GM21390 (cell line): ENCODE measurements around the gene MTHFD2.
A peak's percentile ranks its signal among the peaks of the same experiment; 100 is the strongest.
"Not testable (repeated sequence)": the region's sequence is repeated elsewhere in the genome, so short reads cannot be mapped to it uniquely, and the experiment has no call there.

Source experiments
- ATAC-seq: cut with Tn5 transposase; IDR thresholded peaks from one replicate; pipeline ENCODE4 v1.9.1; 2021; ENCODE audit not compliant: unreplicated experiment

Gene MTHFD2

GRCh38 chr2:74194799-74195198, 3.6 kb upstream of the MTHFD2 start:
- ATAC-seq: no peak

- no peak for ATAC-seq
Measured at GRCh38 chr2:74197049-74197448, 1.4 kb upstream of the MTHFD2 start.

- ATAC-seq: no peak
Measured at GRCh38 chr2:74198023-74198460, 373 bp upstream of the MTHFD2 start.

DNA sequence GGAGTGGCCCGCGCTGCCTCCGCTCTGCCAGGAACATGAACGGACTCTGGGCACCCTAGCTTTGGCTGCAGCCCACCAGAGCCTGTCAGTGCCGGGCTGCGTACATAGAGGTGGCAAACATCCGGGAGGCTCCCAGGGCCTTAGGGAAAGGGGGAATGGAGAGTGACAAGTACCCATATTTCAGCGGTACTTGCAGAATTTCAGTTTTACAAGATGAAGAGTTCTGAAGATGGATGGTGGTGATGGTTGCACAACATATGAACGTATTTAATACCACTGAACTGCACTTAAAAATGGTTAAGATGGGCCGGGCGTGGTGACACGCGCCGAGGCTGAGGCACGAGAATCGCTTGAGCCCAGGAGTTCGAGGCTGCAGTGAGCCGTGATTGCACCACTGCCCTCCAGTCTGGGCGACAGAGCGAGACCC, 873 bp downstream of the MTHFD2 start:
- ATAC-seq: no peak

- ATAC-seq: no peak
Measured at GRCh38 chr2:74199871-74200305, 1.5 kb downstream of the MTHFD2 start.

DNA sequence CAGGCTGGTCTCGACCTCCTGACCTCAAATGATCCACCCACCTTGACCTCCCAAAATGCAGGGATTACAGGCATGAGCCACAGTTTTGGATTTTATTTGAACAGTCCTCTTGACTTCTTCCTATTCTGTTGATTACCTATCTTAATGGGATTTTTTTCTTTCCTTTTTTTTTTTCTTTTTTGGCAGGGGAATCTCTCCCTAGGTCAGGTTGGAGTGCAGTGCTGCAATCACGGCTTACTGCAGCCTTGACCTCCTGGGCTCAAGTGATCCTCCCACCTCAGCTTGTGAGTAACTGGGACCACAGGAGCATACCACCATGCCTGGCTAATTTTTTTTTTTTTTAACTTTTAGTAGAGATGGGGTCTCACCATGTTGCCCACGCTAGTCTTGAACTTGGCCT, 2.8 kb downstream of the MTHFD2 start:
- no peak for ATAC-seq

DNA sequence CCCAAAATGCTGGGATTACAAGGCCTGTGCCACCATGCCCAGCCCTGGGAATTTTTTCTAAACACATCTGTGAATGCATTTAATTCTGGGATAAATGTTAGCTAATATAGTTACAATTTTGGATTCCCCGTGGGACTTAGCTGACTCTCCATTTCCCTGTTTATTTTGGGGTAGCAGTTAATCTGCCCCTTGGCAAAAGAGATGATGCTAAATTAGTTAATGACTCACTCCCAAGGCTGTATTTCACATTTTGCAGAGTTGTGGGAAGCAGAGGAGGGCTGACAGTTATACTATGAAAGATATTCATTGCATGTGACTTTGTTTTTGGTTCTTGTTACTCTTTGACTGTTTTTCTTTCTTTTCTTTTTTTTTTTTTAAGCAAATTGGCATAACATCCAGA, 3.2 kb downstream of the MTHFD2 start:
- no peak for ATAC-seq

DNA sequence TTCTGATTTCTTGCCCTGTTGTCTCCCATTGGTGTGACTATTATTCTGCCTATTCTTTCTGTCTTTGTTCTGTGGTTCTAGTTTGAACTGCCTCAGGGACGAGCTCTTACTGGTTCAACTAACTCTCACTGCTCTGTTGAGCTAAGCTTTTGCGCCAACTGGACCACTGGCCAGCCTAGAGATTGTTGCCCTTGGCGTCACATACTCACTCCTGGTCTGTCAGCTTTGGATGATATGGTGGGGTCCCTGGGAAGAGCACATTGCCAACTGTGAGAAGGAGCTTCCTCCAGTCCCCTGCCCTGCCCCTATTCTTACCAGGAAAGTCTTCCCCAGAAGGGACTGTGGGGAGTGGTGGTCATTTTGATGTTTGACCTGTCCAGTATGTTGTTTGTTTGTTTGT, 6.0 kb downstream of the MTHFD2 start:
- ATAC-seq: no peak

DNA sequence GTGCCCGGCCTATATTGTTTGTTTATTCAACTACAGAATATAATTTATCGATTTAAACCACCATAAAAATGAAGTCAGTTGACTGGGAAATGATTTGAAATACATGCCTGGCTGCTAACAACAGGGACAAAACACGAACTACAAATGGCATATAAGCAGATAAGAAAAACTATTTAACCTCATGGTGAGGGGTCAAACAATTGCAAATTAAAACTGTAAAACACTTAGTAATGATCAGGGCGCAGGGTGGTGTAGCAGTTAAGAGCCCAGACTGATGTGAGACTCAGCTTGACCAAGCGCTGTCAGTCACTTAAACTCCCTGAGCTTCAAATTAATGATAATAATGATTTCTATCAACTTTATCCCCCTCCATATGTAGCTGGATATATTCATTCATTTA, 6.7 kb downstream of the MTHFD2 start:
- no peak for ATAC-seq

- peak; percentile 33 for ATAC-seq
Measured at GRCh38 chr2:74205596-74205995, 7.2 kb downstream of the MTHFD2 start.

DNA sequence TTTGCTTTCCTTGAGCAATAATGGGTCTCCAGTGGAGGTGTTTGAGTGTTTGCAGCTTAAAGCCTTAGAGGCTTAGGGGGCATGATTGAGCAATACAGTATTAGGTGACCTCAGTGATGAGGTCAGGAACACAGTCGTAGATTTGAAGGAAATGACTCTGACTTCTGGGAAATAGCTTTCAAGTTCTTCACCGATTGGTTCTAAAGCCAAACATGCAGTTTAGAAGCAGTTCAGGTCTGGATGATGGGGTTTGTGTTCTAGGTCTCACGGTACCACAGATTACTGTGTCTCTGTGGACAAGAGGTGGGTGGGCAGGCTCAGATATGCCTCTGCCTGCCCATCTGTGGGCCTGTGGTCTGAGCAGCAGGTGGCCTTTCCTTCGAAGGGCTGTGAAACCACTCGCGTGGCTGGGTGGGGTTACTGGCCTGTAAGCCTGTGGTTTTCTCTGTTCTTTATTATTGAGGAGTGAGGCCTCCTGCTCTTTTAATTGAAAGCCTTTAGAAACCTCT, 7.8 kb downstream of the MTHFD2 start:
- ATAC-seq: peak; percentile 68

- no peak for ATAC-seq
Measured at GRCh38 chr2:74212702-74213410, 14.4 kb downstream of the MTHFD2 start.

DNA sequence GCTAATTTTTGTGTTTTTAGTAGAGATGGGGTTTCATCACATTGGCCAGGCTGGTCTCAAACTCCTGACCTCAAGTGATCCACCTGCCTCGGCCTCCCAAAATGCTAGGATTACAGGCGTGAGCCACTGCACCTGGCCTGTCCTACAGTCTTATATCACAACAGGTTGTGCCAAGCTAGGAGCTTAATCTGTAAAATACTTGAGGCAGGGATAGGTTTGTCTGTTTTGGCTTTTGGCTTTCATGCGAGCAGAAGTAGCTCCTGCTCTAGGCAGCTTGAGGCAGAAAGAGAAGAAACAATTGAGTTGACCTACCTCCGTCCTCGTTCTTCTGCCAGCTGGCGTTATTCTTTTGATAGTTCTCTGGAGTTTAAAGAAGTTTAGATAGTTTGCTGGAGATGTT, 17.4 kb downstream of the MTHFD2 start:
- not testable (repeated sequence) for ATAC-seq

DNA sequence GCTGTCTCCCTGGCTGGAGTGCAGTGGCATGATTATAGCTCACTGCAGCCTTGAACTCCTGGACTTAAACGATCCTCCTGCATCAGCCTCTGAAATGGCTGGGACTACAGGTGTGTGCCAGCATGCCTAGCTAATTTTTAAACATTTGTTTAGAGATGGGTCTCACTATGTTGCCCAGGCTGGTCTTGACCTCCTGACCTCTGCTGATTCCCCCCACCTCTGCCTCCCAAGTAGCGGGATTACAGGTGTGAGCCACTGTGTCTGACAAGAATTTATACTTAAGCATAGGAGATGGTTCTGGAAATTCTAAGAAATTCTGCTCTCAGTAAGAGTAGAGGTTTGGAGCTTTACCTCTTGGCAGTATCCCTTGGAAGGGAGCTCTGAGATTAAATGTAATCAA, 18.2 kb downstream of the MTHFD2 start:
- ATAC-seq: no peak

DNA sequence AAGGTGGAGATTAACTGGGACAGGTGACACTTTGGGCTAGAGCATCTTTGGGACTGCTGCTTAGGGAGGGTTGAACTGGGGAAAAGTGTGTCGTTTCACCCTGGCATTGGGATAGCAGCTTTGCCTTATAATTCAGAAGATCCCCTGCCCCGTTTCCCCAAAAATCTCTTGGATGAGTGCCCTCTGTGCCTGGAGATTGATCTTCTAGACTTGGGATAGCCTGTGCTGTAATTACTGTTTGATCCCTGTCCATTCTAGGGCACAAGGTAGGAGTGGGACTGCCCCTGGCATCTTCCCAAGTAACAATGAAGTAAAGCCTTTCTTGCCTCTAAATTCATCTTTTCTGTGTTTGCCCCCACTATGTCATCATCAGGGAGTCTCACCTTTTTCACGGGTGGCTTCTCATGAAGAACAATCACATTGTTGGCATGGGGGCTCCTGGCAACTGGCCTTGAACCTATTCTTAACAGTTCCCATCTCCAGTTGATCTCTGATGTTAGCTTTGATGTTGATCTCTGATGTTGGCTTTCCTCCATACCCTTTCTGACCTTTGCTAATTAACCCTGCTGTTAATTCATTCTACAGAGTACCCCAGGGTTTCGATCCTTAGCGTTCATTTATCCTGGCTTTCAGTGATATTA, 21.6 kb downstream of the MTHFD2 start:
- no peak for ATAC-seq

DNA sequence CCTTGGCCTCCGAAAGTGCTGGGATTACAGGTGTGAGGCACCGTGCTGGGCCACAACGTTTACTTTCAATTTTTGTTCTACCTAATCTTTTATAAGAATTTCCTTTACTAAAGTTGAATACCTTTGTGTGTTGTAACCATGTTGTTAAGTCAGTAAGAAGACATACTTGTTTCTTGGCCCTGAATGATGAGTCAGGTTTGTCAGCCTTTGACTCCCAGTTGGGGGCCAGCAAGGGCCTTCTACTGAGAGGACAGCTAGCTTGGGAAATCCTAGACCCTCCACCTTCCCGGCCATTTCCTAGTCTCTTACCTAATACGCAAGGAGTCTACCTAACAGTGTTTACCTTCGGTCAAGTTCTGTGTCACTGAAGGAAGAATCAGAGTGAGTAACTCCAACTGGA, 22.7 kb downstream of the MTHFD2 start:
- no peak for ATAC-seq

GRCh38 chr2:74221604-74222299, 23.3 kb downstream of the MTHFD2 start:
- no peak for ATAC-seq

- no peak for ATAC-seq
Measured at GRCh38 chr2:74222300-74222650, 23.9 kb downstream of the MTHFD2 start.

DNA sequence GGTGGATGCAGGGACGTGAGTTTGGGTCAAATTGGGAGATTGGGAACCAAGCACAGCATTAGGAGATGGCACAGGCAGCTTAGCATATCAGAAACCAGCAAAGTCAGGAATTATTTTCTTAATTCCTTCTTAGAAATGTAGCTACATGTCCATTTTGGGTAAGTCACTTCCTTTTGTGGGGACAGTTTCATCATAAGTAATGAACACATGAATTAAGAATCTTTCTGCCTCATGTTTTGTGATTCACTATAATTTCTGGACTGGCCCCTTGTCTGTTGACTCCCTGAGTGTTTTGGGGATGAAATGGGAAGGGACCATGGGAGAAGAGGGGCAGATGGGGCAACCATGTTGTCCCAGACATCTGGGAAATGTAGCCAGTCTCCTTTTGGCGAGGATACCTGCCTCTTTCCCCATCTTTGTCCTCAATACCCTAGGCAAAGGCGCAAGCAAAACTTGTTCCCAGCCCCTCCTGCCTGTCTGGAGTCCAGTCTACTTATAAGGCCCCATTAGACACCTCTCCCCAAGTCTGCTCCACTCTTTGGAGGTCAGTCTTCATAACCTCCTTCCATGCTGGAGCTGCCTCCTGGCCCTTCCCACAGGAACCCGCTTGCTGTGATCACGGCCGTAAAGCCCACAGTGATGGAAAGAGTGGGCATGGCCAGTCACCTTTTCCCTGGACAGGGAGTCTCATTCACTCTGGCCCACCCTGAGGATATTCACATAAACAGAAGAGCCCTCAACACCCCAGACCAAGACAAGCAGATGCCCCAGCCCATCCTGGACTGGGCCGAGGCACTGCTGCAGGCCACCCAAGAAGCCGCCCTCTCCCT, 25.7 kb downstream of the MTHFD2 start:
- no peak for ATAC-seq

DNA sequence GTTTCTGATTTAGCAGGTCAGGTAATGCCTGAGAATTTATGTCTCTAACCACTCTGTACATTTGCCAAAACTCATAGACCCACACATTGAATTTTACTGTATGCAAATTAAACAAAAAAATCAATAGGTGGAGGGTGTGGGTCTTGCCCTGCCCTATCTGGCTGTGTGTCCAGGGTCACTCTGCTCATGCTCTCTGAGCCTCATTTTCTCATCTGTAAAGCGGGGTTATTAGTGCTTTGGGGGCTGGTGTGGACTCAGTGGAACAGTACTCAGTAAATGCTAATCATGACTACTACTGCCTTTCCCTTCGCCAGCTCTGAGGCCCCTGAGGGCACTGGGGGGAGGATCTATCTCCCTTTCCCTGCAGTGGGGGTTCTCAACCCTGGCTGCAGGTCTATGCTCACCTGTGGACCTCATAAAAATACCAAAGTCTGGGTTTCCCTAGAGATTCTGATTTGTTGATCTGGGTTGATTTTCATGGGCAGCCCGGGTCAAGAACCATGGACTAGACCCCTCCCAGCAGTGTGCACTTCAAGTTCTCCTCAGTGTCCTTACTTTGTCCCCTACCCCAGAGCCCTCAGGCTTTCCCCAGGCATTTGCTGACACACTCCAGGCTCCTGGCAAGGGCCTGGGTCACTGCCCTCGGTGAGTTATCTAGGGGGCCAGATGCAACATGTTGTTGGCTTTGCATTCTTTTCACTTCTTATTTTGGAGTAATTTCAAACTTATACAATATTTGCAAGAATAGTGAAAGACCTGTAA, 27.5 kb downstream of the MTHFD2 start:
- ATAC-seq: no peak
